Dermis lymphatic vessel endothelial cell (primary cell): ENCODE data around the gene COG4. TPM values are rescaled to one million over a fixed set of nuclear protein-coding genes. Genes with fewer than 3 reads are reported as not detected.

Experiments
- total RNA-seq: library from RNA; depleted of rRNA; stranded (reverse); fragments of >200 nt; gene quantifications from 2 replicates; pipeline ENCODE4 v1.2.1, GENCODE V29; 2014

Gene COG4
- total RNA-seq, result 56.2 and 61.7 TPM in 2 replicates

DNA sequence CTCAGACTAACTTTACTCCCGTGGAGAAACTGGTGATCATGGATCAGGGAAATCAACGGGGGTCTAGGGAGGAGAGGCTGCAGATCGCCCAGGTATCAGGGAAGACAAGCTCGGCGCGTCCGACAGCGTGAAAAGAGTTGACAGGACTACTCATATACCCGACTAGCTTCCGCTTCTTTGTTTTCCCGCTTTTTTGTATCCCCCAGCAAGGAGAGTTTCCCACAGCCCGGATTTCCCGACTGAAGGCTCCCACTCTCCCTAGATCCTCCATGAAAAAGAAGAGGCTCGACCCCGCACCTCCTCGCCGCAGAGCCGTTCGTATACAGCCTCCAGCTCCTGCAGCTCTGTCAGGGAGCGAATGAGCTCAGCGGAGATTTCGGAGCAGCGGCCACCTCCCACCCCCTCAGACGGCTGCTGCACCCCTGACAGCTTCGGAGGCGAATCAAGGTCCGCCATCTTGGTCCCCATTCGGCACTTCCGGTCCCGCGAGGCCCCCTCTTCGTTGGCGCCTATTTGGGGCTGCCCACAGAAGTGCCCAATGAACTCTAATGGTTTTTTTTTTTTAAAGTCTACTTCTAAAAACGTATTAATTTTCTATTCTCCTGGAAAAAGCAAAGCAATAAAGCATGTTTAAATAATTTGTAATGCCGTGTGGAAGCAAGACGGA, at the start of gene COG4:
Gene COG4 (minus strand): TSS at position 479 of the 667 bp plus-strand sequence. CDS start 11 bp downstream, at position 468.

DNA sequence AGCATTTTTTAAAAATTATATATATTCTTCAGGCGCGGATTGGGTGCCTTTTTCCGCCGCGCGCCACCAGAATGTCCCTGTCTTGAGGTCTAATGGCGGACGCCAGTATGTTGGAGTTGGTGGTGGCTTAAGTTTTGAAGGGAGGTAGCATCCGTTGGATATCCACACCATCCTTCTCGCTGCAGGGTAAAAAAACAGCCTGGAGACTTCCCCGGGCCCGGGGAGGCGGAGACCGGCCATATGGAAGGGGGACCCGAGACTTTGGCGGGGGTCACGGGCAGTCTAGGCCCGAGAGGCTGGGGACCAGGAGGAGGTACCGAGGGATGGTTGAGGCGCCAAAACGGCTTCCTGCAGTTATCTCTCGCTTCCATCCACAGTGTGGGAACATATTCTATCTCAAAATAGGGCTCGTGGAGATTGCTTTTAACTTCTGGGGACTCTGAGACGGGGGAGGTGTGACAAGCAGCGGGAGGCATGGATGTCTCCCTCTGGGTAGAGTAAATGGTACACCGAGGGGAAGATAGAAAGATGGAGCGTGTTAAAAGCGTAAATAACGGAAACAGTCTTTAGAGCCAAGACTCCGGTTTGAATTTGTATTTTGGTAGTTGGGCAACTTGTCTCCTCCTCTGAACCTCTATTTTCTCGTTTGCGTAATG, 517 bp upstream of the COG4 start, which contains the start of gene SF3B3:
Gene SF3B3 (plus strand): TSS at position 74 of the 656 bp plus-strand sequence. CDS start 2,841 bp downstream, outside the sequence.

DNA sequence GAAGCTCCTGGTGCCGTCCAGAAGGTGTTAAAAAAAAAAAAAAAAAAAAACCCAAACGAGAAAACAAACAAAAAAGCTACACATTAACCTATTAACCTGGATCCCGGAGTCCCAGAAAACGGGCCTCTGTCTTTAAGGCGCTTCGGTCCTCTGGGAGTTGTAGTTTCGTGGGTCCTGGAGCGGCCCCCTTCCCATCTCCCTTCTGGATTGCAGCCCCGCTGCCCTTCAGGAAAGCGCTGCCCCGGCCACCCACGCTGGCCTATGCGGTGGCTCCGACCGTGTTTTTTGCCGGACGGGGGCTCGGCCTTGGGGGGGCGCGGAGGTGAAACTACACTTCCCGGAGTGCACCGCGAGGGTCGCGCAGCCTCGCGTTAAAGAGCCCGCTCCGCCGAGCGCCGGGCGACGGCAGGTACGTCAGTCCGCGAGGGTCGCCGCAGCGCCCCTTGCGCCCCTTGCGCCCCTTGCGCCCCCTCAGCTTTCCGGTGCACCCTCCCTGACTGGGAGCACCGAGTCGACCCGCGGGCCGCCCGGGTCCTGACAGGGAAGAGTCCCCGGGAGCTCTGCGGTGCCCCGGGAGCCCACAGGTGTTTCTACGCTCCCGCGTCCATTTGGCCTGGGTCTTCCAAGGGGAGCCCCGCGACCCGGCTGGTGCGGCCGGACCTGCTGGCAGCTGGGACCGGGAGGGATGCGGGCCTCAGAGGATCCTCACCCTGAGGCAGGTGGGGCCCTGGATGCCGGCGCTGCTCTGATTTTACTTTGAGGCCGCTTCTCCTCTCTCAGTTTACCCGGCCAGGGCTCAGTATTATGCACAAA, 68.9 kb downstream of the COG4 start, which contains the start of gene FCSK:
Gene FCSK (plus strand): TSS at position 374 of the 813 bp plus-strand sequence. CDS start 8,596 bp downstream, outside the sequence.

DNA sequence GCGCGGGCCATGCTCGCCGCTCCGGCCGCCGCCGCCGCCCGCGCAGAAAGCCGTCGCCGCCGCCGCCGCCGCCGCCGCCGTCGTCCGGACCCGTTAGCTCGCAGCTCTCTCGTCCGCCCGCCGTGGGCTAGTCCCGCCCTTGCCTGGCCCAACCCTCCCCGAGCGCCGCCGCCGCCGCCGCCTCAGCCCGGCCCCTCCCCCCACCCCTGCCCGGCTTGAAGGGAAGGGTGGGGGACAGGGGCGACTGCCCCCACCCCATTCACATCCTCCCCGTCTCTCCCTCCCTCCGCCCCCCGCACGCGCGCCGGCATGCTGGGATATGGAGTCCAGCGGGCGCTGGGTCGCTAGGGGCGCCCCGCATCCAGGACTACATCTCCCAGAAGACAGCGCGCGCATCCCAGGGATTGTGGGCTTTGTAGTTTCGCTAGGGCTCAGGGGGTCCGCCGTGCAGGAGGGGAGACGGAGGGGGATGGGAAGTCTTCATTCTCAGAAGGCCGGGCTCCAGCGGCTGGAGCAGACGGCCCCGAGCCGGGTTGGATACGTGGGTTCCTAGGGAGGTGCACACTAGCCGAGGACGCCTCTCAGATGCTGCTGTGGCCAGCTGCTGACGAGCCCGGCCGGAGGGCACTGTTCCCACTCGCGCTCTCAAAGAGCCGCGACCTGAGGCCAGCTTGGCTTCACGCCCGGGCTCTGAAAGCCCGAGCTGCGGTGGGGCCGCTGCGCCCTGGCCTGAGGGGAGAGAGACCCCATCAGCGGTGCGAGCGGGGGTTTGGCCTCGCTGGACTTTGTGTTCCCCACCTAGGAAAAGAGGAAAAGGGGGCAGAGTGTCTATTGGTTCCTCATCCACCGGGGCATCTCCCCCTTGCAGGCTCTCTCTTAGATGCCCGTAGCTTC, 84.1 kb downstream of the COG4 start, which contains the start of gene ST3GAL2:
Gene ST3GAL2 (minus strand): TSS at position 132 of the 894 bp plus-strand sequence. CDS start 40,570 bp downstream, outside the sequence.

Other genes starting within 250 kb of the COG4 start
- gene AARS1, start 234.0 kb downstream of the COG4 start, total RNA-seq, result 85.2 and 89.6 TPM in 2 replicates
- 19.5 and 25.9 TPM in 2 replicates for gene DDX19B, start 224.4 kb downstream of the COG4 start, total RNA-seq
- 29.2 and 31.6 TPM in 2 replicates for gene DDX19A, start 176.7 kb downstream of the COG4 start, total RNA-seq
- gene ST3GAL2, start 84.5 kb downstream of the COG4 start, total RNA-seq, result 37.2 and 42.8 TPM in 2 replicates
- 8.0 and 8.7 TPM in 2 replicates for gene FCSK, start 69.0 kb downstream of the COG4 start, total RNA-seq
- gene SF3B3, start 262 bp upstream of the COG4 start, total RNA-seq, result 48.7 and 68.2 TPM in 2 replicates
- 1.2 and 1.4 TPM in 2 replicates for gene IL34, start 123.0 kb upstream of the COG4 start, total RNA-seq
- 13.9 and 14.7 TPM in 2 replicates for gene MTSS2, start 162.5 kb upstream of the COG4 start, total RNA-seq